GM13976 (cell line): ENCODE measurements around the gene ELOB.

Source experiments
- DNase-seq: peaks from one replicate; pipeline ENCODE4 v3.0.0; 2012; ENCODE audit warnings: low spot score
- CTCF ChIP-seq: IDR thresholded peaks from 2 replicates; pipeline ENCODE4 v1.5.1; 2012; ENCODE audit warnings: borderline replicate concordance, mild to moderate bottlenecking; ENCODE audit not compliant: insufficient read depth; ENCODE audit errors: extremely low read depth, missing control alignments, control extremely low read depth
- in situ Hi-C: fragments of 300-500 bp; cut with MboI; formaldehyde crosslinking; loops from one replicate; pipeline ENCODE4 v1.12.0; 2022; ENCODE audit warnings: low sequenced_read_pairs, mixed read lengths, inconsistent platforms; ENCODE audit not compliant: unreplicated experiment

Gene ELOB

DNA sequence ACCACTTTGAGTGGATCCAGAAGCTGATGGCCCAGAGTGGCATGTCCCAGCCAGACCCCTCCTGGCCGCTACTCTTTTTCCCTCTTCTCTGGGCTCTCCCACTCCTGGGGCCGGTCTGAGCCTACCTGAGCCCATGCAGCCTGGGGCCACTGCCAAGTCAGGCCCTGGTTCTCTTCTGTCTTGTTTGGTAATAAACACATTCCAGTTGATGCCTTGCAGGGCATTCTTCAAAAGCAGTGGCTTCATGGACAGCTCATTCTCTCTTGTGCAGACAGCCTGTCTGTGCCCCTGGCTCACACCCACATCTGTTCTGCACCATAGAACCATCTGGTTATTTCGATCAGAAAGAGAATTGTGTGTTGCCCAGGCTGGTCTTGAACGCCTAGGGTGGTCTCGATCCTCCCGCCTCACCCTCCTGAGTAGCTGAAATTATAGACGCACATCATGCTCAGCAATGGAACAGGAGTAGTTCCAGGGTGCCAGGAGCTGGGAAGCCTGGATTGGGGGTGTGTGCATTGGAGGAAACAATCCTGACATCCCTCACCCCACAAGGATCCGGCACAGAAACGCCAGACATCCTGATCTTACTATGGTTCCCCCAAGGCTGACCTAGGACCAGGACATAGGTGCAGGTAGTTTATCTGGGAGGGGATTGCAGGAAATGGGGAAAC lies 44.5 kb upstream of the ELOB start:
- no peak for TF ChIP-seq CTCF
- in situ Hi-C loops, result no loop called here
- DNase-seq, result no peak

DNA sequence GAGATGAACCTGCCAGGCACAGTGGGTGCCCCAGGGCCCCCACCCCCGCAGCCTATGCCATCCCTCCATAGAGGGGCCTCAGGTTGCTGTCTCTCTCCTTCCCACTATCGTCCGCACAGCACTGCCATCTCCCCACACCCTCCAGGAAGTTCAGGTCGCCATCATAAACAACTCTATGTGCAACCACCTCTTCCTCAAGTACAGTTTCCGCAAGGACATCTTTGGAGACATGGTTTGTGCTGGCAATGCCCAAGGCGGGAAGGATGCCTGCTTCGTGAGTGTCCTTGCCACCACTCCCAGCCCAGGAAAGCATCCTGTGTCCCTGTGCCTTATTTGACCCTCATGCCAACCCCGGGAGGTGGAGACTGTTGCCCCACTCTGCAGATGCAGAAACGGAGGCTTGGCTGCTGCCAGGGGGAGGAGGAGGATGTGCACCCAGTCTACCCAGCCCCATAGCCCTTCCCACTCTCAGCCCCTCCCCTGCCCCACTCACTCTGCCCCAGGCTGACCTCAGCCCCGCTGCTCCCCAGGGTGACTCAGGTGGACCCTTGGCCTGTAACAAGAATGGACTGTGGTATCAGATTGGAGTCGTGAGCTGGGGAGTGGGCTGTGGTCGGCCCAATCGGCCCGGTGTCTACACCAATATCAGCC lies 43.9 kb upstream of the ELOB start:
- DNase-seq, result no peak
- in situ Hi-C loops, result no loop called here
- TF ChIP-seq CTCF, result no peak

- no peak for TF ChIP-seq CTCF
- no peak for DNase-seq
- in situ Hi-C loops, result no loop called here
These were observed 43.1 kb upstream of the ELOB start for GRCh38 chr16:2819939-2820835.

DNA sequence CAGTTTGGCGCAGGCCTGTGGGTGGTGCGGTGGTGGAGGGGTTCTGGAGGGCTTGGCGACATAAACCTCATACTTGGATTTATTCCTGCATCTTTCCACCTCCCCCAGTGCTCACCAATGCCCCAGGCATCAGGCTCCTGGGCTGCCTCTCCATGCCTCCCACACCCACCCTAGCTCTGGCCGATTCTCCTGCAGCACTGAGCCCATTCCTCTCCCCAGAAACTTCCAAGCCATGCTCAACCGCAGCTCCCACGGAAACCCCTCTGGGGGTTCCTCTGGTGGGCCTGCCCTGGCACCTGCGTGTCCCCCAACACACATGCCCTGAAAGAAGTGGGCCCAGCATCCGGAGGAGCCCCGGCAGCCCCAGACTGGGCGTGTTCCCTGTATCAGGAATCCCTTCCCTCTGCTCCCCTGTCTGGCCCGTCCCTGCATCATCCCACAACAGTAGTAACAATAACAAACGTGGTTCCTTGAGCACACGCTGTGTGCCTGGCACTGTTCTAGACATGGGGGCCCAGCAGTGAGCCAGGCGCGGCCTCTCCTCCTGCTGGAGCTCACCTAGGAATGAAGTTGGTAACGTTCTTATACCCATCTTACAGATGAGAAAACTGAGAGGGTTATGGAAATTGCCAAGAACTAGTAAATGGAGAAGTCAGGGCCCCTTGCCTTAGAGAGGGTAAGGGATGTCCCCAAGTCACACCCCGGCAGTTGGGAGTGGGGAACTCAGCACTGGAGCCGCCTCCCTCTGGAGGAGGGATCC lies 42.3 kb upstream of the ELOB start:
- no peak for DNase-seq
- in situ Hi-C loops, result no loop called here
- no peak for TF ChIP-seq CTCF

- in situ Hi-C loops, result no loop called here
- DNase-seq, result no peak
- TF ChIP-seq CTCF, result no peak
These were observed 41.3 kb upstream of the ELOB start for GRCh38 chr16:2818272-2818876.
